HCT116 (cell line): ENCODE results near the gene CPNE9.

Experiments used
- CBX3 ChIP-seq: IDR thresholded peaks from 2 replicates; pipeline ENCODE4 v1.6.1; 2012; ENCODE audit warnings: low read depth
- CTCF ChIP-seq, 3 experiments: fragments of 200-600 bp in 1 of 3; sonication (generic) in 1 of 3; IDR thresholded peaks in 2 of 3; conservative IDR thresholded peaks in 1 of 3; 2 replicates each; pipeline ENCODE4 v1.5.1; 2012 to 2017; ENCODE audit warnings: low read depth in 2 of 3, low read length in 2 of 3, antibody characterized with exemption in 1 of 3, borderline replicate concordance in 1 of 3, control low read depth in 1 of 3, mild to moderate bottlenecking in 1 of 3, mixed read lengths in 1 of 3, mixed run types in 1 of 3, moderate library complexity in 1 of 3; ENCODE audit not compliant: insufficient read depth in 1 of 3
- EZH2 ChIP-seq: fragments of 200-600 bp; sonication (generic); IDR thresholded peaks from 2 replicates; pipeline ENCODE4 v1.6.1; 2017; ENCODE audit warnings: antibody characterized with exemption, mixed run types
- EZH2phosphoT487 ChIP-seq: fragments of 200-600 bp; IDR thresholded peaks from 2 replicates; pipeline ENCODE4 v1.6.1; 2018; ENCODE audit warnings: antibody characterized with exemption, borderline replicate concordance
- POLR2A ChIP-seq: IDR thresholded peaks from 2 replicates; pipeline ENCODE4 v1.7.0; 2011; ENCODE audit warnings: borderline replicate concordance; ENCODE audit not compliant: insufficient read depth, insufficient read length; ENCODE audit errors: extremely low read depth
- POLR2AphosphoS5 ChIP-seq: IDR thresholded peaks from 2 replicates; pipeline ENCODE4 v1.6.1; 2011; ENCODE audit warnings: mild to moderate bottlenecking, low read depth, low read length, moderate library complexity
- RAD21 ChIP-seq: IDR thresholded peaks from 2 replicates; pipeline ENCODE4 v1.6.1; 2012; ENCODE audit warnings: low read depth, mild to moderate bottlenecking
- ZNF274 ChIP-seq: fragments of 200-500 bp; sonication (Bioruptor generic); IDR thresholded peaks from 2 replicates; pipeline ENCODE4 v1.6.1; 2014; ENCODE audit warnings: mild to moderate bottlenecking, low read depth, low read length, inconsistent platforms

GRCh38 chr3:9762871-9763270 is 59.2 kb downstream of the CPNE9 start:
- TF ChIP-seq POLR2A (no peak), CTCF (IDR thresholded peaks at IDR 0.05 in 2 of 3, conservative IDR thresholded peaks at IDR 0.05 in 1 of 3; ENCODE audit: borderline replicate concordance in 1 of 3, insufficient read depth in 1 of 3, low read depth in 2 of 3, low read length in 2 of 3) (no peak), RAD21 (no peak), CBX3 (no peak), POLR2AphosphoS5 (no peak), ZNF274 (no peak), EZH2 (no peak), EZH2phosphoT487 (no peak)
